ENCODE results near the gene PTPRD.
A peak's percentile ranks its signal among the peaks of the same experiment; 100 is the strongest.
"Not testable (repeated sequence)": the region's sequence is repeated elsewhere in the genome, so short reads cannot be mapped to it uniquely, and the experiment has no call there.

The PTPRD gene

GRCh38 chr9:9961934-9962333 is 650.9 kb downstream of the PTPRD start:
- no peak for DNase-seq (ENCODE audit: low spot score)

- no peak for DNase-seq (ENCODE audit: low spot score)
Observed at GRCh38 chr9:9961487-9961886, 651.3 kb downstream of the PTPRD start.

DNA sequence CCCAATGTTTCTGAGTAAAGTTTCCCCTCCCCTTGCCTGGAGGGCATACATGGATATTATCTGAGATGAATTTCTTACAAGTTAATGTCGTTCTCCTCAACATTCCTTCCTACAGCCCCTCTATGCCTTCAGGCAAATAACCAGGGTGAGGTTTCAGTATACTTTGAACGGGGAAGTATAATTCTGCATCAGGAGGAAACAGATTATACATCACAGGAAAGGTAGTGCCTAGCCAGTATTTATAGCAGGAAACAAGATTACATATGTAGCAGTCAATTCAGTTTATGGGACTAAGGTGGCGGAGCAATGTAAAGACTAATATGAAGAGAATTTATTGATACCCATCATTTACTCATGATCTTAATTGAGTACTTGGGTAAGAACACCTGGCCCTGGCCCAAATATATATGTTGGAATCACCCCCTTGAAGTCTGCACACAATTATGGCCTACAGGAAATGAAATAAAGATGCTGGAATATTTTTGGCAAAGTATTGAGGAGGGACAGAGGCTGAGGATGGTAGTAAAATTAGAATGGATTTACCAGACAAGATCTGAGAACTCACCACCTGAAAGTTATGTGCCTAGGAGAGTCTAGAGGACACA is 661.1 kb downstream of the PTPRD start:
- no peak for DNase-seq (ENCODE audit: low spot score)

DNA sequence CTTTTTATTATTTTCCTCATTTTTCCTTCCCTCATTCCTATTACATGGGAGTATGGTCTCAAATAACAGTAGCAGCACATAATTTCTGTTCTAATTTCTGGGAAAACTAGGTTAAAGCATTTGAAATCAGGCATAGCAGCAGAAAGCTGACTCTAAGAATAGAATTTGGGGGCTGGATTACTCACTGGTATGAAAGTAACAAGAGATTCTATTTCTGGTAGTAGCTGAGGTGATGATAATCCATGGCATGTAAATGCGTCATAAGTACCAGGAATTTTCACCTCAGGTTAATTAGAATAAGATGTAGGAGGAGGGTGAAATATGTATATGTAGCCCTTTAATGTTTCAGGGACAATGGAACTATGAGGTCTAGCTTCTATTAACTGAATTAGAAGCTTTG is 662.0 kb downstream of the PTPRD start:
- DNase-seq (ENCODE audit: low spot score), result no peak

DNA sequence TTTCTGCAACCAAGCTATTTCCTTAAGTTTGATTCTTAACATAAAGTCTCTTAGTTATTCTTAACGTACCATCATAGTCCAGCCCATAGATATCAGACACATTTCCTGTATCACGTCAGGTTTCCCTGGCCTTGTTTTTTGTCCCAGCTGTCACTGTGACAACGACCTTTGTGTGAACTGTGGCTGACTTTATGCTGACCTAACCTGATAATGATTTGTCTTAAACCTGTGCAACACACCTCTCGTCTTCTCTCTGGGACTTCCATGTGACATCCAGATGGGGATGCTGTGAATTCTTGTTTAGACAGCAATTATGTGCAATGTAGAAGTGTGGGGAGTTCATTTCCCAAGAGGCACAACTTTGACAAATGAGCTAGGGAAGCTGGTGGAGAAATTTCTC is 662.8 kb downstream of the PTPRD start:
- no peak for DNase-seq (ENCODE audit: low spot score)

DNA sequence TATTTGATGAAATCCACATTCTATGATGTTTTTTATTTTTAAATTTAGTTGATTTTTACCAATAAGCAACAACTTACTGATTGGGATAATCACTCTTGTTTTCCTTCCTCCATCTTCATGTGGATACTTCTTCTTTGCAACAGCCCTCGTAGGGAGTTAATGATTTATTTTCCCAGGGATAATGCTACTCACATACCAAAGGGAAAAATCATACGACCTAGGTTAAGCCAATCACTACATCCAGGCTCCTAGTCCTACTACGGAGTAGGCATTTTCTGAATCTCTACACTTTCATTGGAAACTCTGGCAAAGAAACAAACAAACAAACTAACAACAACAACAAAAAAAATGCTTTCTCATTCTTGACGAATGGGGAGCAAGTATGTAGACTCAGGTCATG is 663.4 kb downstream of the PTPRD start:
- no peak for DNase-seq (ENCODE audit: low spot score)

GRCh38 chr9:9945966-9946365 is 666.8 kb downstream of the PTPRD start:
- DNase-seq (ENCODE audit: low spot score), result no peak

DNA sequence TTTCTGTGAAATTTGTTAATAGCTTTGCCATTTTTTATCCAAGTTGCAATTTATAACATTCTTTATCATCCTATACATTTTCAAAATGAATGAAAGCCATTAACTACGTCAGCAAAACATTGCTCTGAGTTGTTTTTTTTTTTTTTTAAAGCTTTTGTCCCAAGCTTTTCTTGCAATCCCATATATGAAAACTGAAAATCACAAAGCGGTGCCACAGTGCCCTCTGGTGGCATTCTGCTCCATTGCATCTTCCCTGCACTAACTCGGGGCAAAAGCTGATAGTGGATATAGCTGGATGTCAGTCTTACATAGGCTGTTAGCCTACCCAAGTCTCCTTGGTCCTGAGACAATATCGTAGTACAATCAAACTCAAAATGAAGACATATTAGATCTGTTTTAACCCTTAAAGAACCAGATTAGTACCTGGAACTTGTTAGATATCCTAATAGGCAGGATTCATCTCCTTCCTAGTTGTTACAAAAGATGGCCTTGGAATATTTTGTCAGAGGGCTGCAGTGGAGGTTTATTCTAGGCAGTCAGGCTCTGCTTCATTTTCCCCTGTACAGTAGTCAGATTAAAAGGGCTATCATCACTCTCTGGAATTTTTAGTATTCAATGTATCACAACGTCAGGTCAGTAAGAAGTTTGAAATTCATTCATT is 669.9 kb downstream of the PTPRD start:
- DNase-seq (ENCODE audit: low spot score), result peak; percentile 84

- no peak for DNase-seq (ENCODE audit: low spot score)
Observed at GRCh38 chr9:9938432-9938831, 674.4 kb downstream of the PTPRD start.

GRCh38 chr9:9931464-9931863 is 681.3 kb downstream of the PTPRD start:
- not testable (repeated sequence) for DNase-seq (ENCODE audit: low spot score)

DNA sequence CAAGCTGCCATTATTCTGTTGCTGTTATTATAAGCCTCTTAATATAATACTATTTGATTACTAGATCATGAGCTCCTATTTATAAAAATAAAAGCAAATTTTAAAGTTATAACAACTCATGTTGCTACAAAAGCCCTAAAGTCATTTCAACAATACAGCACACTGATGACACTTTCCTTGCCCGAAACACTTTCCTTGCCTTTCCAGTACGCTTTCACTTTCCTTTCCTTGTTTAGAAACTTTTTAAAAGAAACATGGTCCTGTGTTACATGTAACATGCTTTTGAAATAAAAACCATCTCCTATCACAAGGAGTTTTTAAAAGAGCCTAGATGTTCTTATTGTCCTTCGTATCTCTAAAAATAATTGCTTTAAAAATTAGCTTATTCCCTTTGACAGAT is 688.4 kb downstream of the PTPRD start:
- no peak for DNase-seq (ENCODE audit: low spot score)

GRCh38 chr9:9921805-9922204 is 691.0 kb downstream of the PTPRD start:
- no peak for DNase-seq (ENCODE audit: low spot score)

DNA sequence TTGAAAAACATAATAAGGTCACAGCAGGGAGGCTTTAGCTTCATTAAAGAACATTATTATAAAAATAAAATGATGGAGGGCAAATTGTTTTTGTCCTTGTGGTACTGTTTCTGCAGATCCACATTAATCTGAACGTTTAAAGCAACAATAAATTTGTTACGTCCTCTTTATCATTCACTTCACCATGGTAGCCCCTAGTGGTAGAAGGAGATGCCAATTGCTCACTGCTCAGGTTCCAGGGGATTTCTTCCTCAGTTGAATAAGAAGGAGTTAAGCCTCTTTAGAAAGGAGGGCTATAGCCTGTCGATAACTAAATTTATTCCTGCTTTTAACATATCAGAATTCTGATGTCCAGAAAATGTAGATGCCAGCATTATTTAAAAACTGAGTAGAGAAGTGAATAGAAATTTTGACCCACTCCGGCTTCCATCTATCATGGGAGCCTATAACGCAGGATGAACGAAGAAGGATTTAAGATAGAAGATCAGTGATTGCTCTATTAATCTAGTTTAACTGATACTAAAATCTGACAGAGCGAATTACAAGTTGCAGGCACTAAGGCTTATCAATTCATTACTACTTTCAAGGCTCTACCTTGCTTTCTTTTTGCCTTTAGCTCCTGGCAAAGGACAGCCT is 692.3 kb downstream of the PTPRD start:
- no peak for DNase-seq (ENCODE audit: low spot score)

GRCh38 chr9:9919174-9919775 is 693.5 kb downstream of the PTPRD start:
- DNase-seq (ENCODE audit: low spot score), result no peak

DNA sequence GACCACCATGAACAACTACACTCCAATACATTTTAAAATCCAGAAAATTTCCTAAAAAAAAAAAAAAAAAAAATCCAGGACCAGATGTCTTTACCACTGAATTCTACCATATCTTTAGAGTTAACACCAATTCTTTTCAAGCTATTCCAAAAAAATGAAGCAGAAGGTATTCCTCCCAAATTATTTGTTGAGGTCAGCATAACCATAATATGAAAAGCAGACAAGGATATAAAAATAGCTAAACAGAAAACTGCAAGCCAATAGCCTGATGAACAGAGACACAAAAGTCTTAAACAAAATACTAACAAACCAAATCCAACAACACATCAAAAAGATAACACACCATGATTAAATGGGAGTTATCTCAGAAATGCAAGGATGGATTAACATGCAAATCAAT is 695.4 kb downstream of the PTPRD start:
- DNase-seq (ENCODE audit: low spot score), result no peak

- DNase-seq (ENCODE audit: low spot score), result no peak
Observed at GRCh38 chr9:9914174-9914573, 698.6 kb downstream of the PTPRD start.

- DNase-seq (ENCODE audit: low spot score), result no peak
Observed at GRCh38 chr9:9913276-9913832, 699.4 kb downstream of the PTPRD start.

DNA sequence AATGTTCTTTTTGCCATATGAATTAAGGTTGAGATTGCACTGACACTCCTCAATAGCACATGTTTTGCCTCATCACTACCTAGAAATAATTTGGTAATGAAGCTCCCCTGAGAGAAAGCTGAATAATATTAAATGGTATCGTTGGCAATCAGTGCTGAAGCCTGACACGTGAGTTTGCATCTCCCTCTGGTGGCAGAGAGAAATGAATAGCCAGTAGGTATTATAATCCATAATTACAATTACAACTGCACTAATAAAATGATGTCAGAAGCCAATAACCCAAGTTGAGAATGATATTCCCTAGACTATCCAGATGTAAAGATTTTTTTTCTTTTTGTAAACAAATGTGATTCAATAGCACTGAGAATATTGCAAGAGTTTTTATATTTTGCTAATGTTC is 700.3 kb downstream of the PTPRD start:
- DNase-seq (ENCODE audit: low spot score), result no peak

GRCh38 chr9:9905736-9906135 is 707.1 kb downstream of the PTPRD start:
- no peak for DNase-seq (ENCODE audit: low spot score)

DNA sequence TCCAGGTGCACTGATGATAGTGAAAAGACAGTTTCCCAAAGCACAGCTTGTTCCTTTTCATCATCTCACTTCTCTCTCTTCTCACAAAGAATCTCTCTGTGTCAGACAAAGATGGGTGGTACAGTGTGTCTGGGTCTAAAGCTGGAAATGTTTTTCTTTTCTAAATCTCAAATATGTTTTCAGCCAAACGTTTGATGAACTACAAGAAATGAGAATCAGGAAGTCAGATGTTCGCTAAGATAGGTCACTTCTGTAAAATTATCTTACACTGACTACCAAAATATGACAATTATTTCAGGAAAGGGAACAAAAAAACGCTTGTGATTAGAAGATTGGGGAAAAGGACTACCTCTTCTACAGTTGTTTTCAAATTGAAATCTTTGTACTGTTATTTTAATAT is 708.8 kb downstream of the PTPRD start:
- DNase-seq (ENCODE audit: low spot score), result no peak

DNA sequence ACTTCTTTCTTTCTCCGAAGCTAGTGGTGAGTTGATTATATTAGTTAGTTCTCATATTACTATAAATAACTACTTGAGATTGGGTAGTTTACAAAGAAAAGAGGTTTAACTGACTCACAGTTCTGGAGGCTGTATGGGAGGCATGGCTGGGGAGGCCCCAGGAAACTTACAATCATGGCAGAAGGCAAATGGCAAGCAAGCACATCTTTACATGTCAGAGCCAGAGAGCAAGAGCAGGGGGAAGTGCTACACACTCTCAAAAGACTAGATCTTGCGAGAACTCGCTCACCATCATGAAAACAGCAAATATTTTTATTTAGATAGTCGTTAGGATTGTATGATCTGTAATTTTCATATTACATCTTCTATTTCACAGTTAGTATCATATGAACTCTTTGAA is 711.2 kb downstream of the PTPRD start:
- DNase-seq (ENCODE audit: low spot score), result no peak

DNA sequence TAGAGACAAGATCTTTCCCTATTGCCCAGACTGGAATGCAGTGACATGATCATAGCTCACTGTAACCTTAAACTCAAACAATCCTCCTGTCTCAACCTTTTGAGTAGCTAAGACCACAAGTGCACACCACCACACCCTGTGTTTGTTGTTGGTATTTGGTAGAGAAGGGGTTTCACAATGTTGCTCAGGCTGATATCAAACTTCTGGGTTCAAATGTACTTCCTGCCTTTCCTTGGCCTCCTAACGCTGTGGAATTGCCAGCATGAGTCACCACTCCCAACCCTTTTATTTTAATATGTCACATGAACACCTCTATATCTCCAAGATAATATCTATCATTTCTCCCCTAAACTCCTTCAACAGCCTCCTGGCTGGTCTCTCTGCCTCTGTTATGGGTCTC is 719.0 kb downstream of the PTPRD start:
- no peak for DNase-seq (ENCODE audit: low spot score)

DNA sequence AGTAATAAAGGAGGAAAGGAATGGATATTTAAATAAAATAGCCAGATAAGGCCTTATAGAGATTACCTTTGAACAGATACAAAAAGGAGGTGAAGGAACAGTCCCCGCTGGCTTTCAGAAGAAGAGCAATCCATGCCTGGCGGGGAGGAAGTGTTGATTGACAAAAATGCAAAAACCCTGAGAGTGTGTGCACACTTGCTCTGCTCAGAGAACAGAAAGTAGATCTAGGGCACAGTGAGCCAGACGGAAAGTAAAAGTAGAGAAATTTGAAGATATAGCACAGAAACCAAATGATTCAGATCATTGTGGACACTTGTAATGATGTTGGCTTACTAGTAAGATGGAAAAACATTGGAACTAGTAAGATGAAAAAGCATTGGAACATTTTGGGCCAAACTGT is 720.6 kb downstream of the PTPRD start:
- DNase-seq (ENCODE audit: low spot score), result no peak
